ENCODE results near the gene SLC22A25.
A peak's percentile ranks its signal among the peaks of the same experiment; 100 is the strongest.
"Not testable (repeated sequence)": the region's sequence is repeated elsewhere in the genome, so short reads cannot be mapped to it uniquely, and the experiment has no call there.

SLC22A25 gene

GRCh38 chr11:63237413-63237812 lies 6.0 kb downstream of the SLC22A25 start:
- in situ Hi-C loops (cut with MboI; ENCODE audit: low pct_unique_long_range_greater_than_20kb, low sequenced_read_pairs) = no loop called here
- DNase-seq = no peak

- DNase-seq; in situ Hi-C loops (cut with MboI; ENCODE audit: low pct_unique_long_range_greater_than_20kb, low sequenced_read_pairs): not testable (repeated sequence)
Measured at GRCh38 chr11:63235471-63236461, 7.6 kb downstream of the SLC22A25 start.

- no peak for DNase-seq
- in situ Hi-C loops (cut with MboI; ENCODE audit: low pct_unique_long_range_greater_than_20kb, low sequenced_read_pairs) = no loop called here
Measured at GRCh38 chr11:63229815-63230214, 13.6 kb downstream of the SLC22A25 start.

GRCh38 chr11:63227521-63228107 lies 15.8 kb downstream of the SLC22A25 start:
- in situ Hi-C loops (cut with MboI; ENCODE audit: low pct_unique_long_range_greater_than_20kb, low sequenced_read_pairs) = no loop called here
- no peak for DNase-seq

GRCh38 chr11:63226488-63227114 lies 16.8 kb downstream of the SLC22A25 start:
- no peak for DNase-seq
- in situ Hi-C loops (cut with MboI; ENCODE audit: low pct_unique_long_range_greater_than_20kb, low sequenced_read_pairs) = no loop called here

- in situ Hi-C loops (cut with MboI; ENCODE audit: low pct_unique_long_range_greater_than_20kb, low sequenced_read_pairs) = no loop called here
- no peak for DNase-seq
Measured at GRCh38 chr11:63214093-63214492, 29.3 kb downstream of the SLC22A25 start.

- DNase-seq = peak; percentile 54
- in situ Hi-C loops (cut with MboI; ENCODE audit: low pct_unique_long_range_greater_than_20kb, low sequenced_read_pairs) = no loop called here
Measured at GRCh38 chr11:63212742-63213141, 30.7 kb downstream of the SLC22A25 start.

GRCh38 chr11:63210111-63210510 lies 33.3 kb downstream of the SLC22A25 start:
- in situ Hi-C loops (cut with MboI; ENCODE audit: low pct_unique_long_range_greater_than_20kb, low sequenced_read_pairs) = no loop called here
- DNase-seq = no peak
